Measurements from ENCODE around the gene ATP4A.

GRCh38 chr19:35539850-35540249 is 23.6 kb downstream of the ATP4A start:
- TF ChIP-seq EZH2 (IDR thresholded peaks at IDR 0.05; ENCODE audit: borderline replicate concordance, low read depth, low read length, severe bottlenecking) (no peak), CTCF (IDR thresholded peaks at IDR 0.05; ENCODE audit: borderline replicate concordance, extremely low read depth, low read length, poor library complexity, severe bottlenecking) (no peak)
